ENCODE results near the gene E2F8.

Gene E2F8

GRCh38 chr11:19251577-19251976, 10.8 kb upstream of the E2F8 start:
- no peak for DNase-seq

- DNase-seq, result no peak
These were observed 6.1 kb upstream of the E2F8 start for GRCh38 chr11:19246816-19247215.

- DNase-seq, result no peak
These were observed 4.6 kb upstream of the E2F8 start for GRCh38 chr11:19245351-19245750.

GRCh38 chr11:19244621-19245020, 3.9 kb upstream of the E2F8 start:
- no peak for DNase-seq

- DNase-seq, result no peak
These were observed 3.3 kb upstream of the E2F8 start for GRCh38 chr11:19244084-19244483.

GRCh38 chr11:19243613-19244012, 2.9 kb upstream of the E2F8 start:
- no peak for DNase-seq

- no peak for DNase-seq
These were observed 2.4 kb upstream of the E2F8 start for GRCh38 chr11:19243143-19243542.

GRCh38 chr11:19242179-19242932, 1.6 kb upstream of the E2F8 start:
- DNase-seq, result no peak

- no peak for DNase-seq
These were observed 774 bp upstream of the E2F8 start for GRCh38 chr11:19241260-19242178.

GRCh38 chr11:19239039-19239438, 1.7 kb downstream of the E2F8 start:
- DNase-seq, result no peak

GRCh38 chr11:19237813-19238212, 2.9 kb downstream of the E2F8 start:
- no peak for DNase-seq

GRCh38 chr11:19237381-19237780, 3.4 kb downstream of the E2F8 start:
- DNase-seq, result no peak

- DNase-seq, result no peak
These were observed 6.4 kb downstream of the E2F8 start for GRCh38 chr11:19234231-19234817.

GRCh38 chr11:19232910-19233503, 7.7 kb downstream of the E2F8 start:
- no peak for DNase-seq

- no peak for DNase-seq
These were observed 11.1 kb downstream of the E2F8 start for GRCh38 chr11:19229671-19230070.

GRCh38 chr11:19228968-19229367, 11.8 kb downstream of the E2F8 start:
- no peak for DNase-seq

GRCh38 chr11:19226378-19227195, 14.2 kb downstream of the E2F8 start:
- DNase-seq, result no peak

- no peak for DNase-seq
These were observed 15.2 kb downstream of the E2F8 start for GRCh38 chr11:19225581-19225980.

- DNase-seq, result no peak
These were observed 15.6 kb downstream of the E2F8 start for GRCh38 chr11:19225123-19225522.

- no peak for DNase-seq
These were observed 19.6 kb downstream of the E2F8 start for GRCh38 chr11:19220903-19221724.

GRCh38 chr11:19218786-19219460, 21.8 kb downstream of the E2F8 start:
- DNase-seq, result no peak

All from DMS 273 treated with DMSO at 0.1 percent for 48 hours (cell line).